Kidney (tissue), 14 donors: Measurements from ENCODE around the gene FAM118A. TPM values are rescaled to one million over a fixed set of nuclear protein-coding genes. Genes with fewer than 3 reads are reported as not detected.

Source experiments
- DNase-seq, 5 donors: peaks; one replicate each; pipeline ENCODE4 v3.0.0-alpha.2; 2013 to 2020
- FAIRE-seq: peaks from 2 replicates; lab custom pipeline; 2012; peaks lifted over from hg19 to GRCh38; lab: Jason Lieb, UNC
- H3K27ac ChIP-seq, 2 donors: one replicate each; pipeline ENCODE4 v1.7.0; 2013; ENCODE audit warnings: low read depth in 2 of 2, low read length in 2 of 2, inconsistent platforms in 1 of 2
- H3K27me3 ChIP-seq: one replicate; pipeline ENCODE4 v1.7.1; 2013; ENCODE audit warnings: low read length, inconsistent platforms; ENCODE audit not compliant: control insufficient read depth, insufficient read depth
- H3K36me3 ChIP-seq, 3 donors: one replicate each; pipeline versions ENCODE4 v1.7.0 to v1.7.1; 2013; ENCODE audit warnings: low read length in 3 of 3, control low read depth in 1 of 3, inconsistent platforms in 1 of 3; ENCODE audit not compliant: insufficient read depth in 3 of 3, control insufficient read depth in 2 of 3
- H3K4me1 ChIP-seq, 3 donors: one replicate each; pipeline versions ENCODE4 v1.7.0 to v1.7.1; 2013; ENCODE audit warnings: low read length in 3 of 3, inconsistent platforms in 1 of 3, low read depth in 1 of 3; ENCODE audit not compliant: control insufficient read depth in 2 of 3, insufficient read depth in 2 of 3
- H3K4me3 ChIP-seq, 3 donors: one replicate each; pipeline versions ENCODE4 v1.7.0 to v1.8.1; 2013; ENCODE audit warnings: low read length in 3 of 3, control low read depth in 1 of 3, inconsistent platforms in 1 of 3
- H3K9ac ChIP-seq, 3 donors: one replicate each; pipeline versions ENCODE4 v1.7.0 to v1.7.1; 2013; ENCODE audit warnings: low read length in 3 of 3, control low read depth in 1 of 3, inconsistent platforms in 1 of 3
- H3K9me3 ChIP-seq, 3 donors: one replicate each; pipeline versions ENCODE4 v1.7.0 to v1.7.1; 2013; ENCODE audit warnings: low read length in 3 of 3, control low read depth in 1 of 3, inconsistent platforms in 1 of 3; ENCODE audit not compliant: control insufficient read depth in 2 of 3, insufficient read depth in 1 of 3
- CTCF ChIP-seq: IDR thresholded peaks from 3 replicates; pipeline ENCODE4 v1.5.1; 2012; ENCODE audit warnings: mild to moderate bottlenecking, moderate library complexity, borderline replicate concordance; ENCODE audit not compliant: insufficient read depth; ENCODE audit errors: extremely low read depth
- intact Hi-C: fragments of 100-400 bp; cut with DNase I; formaldehyde crosslinking; loops from one replicate; pipeline ENCODE4 v1.11.1; 2022
- polyA plus RNA-seq: library from polyadenylated mRNA; stranded (reverse); fragments of 350-450 nt; fragmentation: Illumina TruSeq; extraction: RNeasy Lipid Tissue Mini Kit (QIAGEN cat#74804); gene quantifications from one replicate; pipeline ENCODE4 v1.2.3, GENCODE V29; 2014; ENCODE audit warnings: low read depth, low replicate concordance; ENCODE audit not compliant: insufficient read depth
- total RNA-seq: library from RNA; stranded (reverse); fragmentation: NEBNext Ultra II Directional; extraction: Animal tissue kit (Norgen Biotek cat#: 25700); gene quantifications from one replicate; pipeline ENCODE4 v1.2.1, GENCODE V29; 2021
- donor health status: control.
- donor health status: control.
- donor health status: control.
- donor health status: control.
- donor health status: control.
- donor health status: DM: yes; HTN: yes; CAD: no.
- donor health status: Normal renal cell carcinoma (clear cell type).

FAM118A gene
- total and polyA plus RNA-seq, 2 donors from 2014 or later: 5.7 to 13.0 TPM

- FAIRE-seq: no peak
- H3K4me1 ChIP-seq: no peaks in the 10 kb centered on the region
These were observed 44.1 kb downstream of the FAM118A start for GRCh38 chr22:45353786-45354185.

GRCh38 chr22:45357490-45357889 is 47.8 kb downstream of the FAM118A start:
- no peak for DNase-seq
- no peak for TF ChIP-seq CTCF
- intact Hi-C loops: no loop called here
- Histone ChIP-seq H3K9ac (no peak overlapping the region), H3K4me3 (no peak overlapping the region), H3K4me1 (no peaks in the 10 kb centered on the region), H3K9me3 (no peaks in the 10 kb centered on the region), H3K27me3 (no peaks in the 10 kb centered on the region), H3K27ac (no peak overlapping the region), H3K36me3 (no peaks in the 10 kb centered on the region)
- no peak for FAIRE-seq

More at GRCh38 chr22:45353786-45354185, 44.1 kb downstream of the FAM118A start:
- H3K36me3 ChIP-seq: no peaks in the 10 kb centered on the region
- no peak for TF ChIP-seq CTCF
- H3K9ac ChIP-seq: no peak overlapping the region
- no peak overlapping the region for H3K4me3 ChIP-seq
- intact Hi-C loops: no loop called here
- no peaks in the 10 kb centered on the region for H3K27me3 ChIP-seq
- H3K9me3 ChIP-seq: no peaks in the 10 kb centered on the region
- DNase-seq: no peak
- no peak overlapping the region for H3K27ac ChIP-seq

GRCh38 chr22:45358127-45358526 is 48.4 kb downstream of the FAM118A start:
- intact Hi-C loops: no loop called here
- no peak for TF ChIP-seq CTCF
- no peak overlapping the region for H3K27ac ChIP-seq
- no peaks in the 10 kb centered on the region for H3K4me1 ChIP-seq
- no peak overlapping the region for H3K9ac ChIP-seq
- no peaks in the 10 kb centered on the region for H3K36me3 ChIP-seq
- H3K4me3 ChIP-seq: no peak overlapping the region
- no peak for DNase-seq
- no peak for FAIRE-seq
- H3K9me3 ChIP-seq: no peaks in the 10 kb centered on the region
- H3K27me3 ChIP-seq: no peaks in the 10 kb centered on the region

- Histone ChIP-seq H3K9ac (no peak overlapping the region), H3K4me3 (no peak overlapping the region), H3K4me1 (no peaks in the 10 kb centered on the region), H3K27ac (no peak overlapping the region), H3K27me3 (no peaks in the 10 kb centered on the region), H3K36me3 (no peaks in the 10 kb centered on the region), H3K9me3 (no peaks in the 10 kb centered on the region)
- intact Hi-C loops: no loop called here
- TF ChIP-seq CTCF: no peak
- DNase-seq: no peak
- FAIRE-seq: no peak
These were observed 49.9 kb downstream of the FAM118A start for GRCh38 chr22:45359627-45360026.
